GM10248 (cell line): ENCODE results near the gene MR1.

Experiments used
- CTCF ChIA-PET: fragments of 300-600 bp; sonication (Branson Sonifier 250); formaldehyde crosslinking; extraction: SDS; loops from one replicate; lab custom pipeline; 2021; ENCODE audit warnings: antibody characterized with exemption; lab: Yijun Ruan, JAX
- POLR2A ChIA-PET: fragments of 350-650 bp; sonication (Branson Sonifier 250); formaldehyde crosslinking; extraction: SDS; loops from one replicate; lab custom pipeline; 2020; ENCODE audit warnings: antibody characterized with exemption; lab: Yijun Ruan, JAX
- DNase-seq: peaks from one replicate; pipeline ENCODE4 v3.0.0; 2012; ENCODE audit errors: extremely low spot score
- CTCF ChIP-seq: IDR thresholded peaks from 2 replicates; pipeline ENCODE4 v1.5.1; 2012; ENCODE audit warnings: mild to moderate bottlenecking, low read depth; ENCODE audit errors: extremely low read depth, missing control alignments, control extremely low read depth

Gene MR1

DNA sequence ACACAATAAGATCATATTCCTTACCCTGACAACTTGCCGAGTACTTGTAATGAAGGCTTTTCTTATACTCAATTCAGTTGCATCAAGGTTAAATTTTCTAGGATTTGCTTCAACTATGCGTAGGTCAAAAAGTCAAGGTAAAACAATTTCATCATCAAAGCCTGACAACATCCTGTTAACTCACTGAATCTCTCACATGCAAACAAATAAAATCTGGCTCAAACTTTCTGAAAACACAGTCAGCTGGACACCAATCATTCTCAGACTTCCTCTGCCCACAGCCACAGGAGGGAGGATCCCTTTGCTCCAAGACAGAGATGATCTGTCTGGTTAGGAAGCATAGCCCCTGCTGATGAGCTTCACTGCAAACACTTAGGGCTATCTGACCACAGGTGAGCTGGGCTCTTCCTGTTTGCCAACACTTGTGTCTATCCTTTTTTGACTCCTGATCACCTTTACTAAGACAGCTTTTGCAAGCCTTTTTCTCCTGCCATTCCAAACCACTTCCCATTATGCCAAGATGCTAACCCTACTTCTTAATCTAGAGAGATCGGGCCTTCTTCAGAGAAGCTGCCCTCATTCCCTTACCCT is 31.1 kb upstream of the MR1 start:
- POLR2A ChIA-PET: interaction anchor here (0.7 kb wide), 1 partner anchor 88 kb away, joined by 3 read pairs; no protein-coding TSS in a partner anchor

GRCh38 chr1:181010789-181011188 is 23.0 kb upstream of the MR1 start:
- no peak for DNase-seq
- ChIA-PET POLR2A (interaction anchor here (0.6 to 1.1 kb wide), 2 partner anchors 11 to 78 kb away, joined by 3 to 7 read pairs; no protein-coding TSS in a partner anchor), CTCF (interaction anchor here (0.9 to 2.1 kb wide), 7 partner anchors 12 to 149 kb away, joined by 3 to 6 read pairs (median 3); no protein-coding TSS in a partner anchor)
- no peak for TF ChIP-seq CTCF

More for the DNA sequence above, 31.1 kb upstream of the MR1 start:
- TF ChIP-seq CTCF: no peak
- DNase-seq: no peak
- CTCF ChIA-PET: interaction anchor here (2.2 to 6.0 kb wide), 4 partner anchors 11 to 139 kb away, joined by 6 to 34 read pairs (median 13); no protein-coding TSS in a partner anchor

GRCh38 chr1:181011301-181012202 is 22.2 kb upstream of the MR1 start:
- CTCF ChIA-PET: interaction anchor here (0.9 to 2.1 kb wide), 8 partner anchors 12 to 136 kb away, joined by 3 to 6 read pairs (median 3); no protein-coding TSS in a partner anchor

GRCh38 chr1:181012203-181012745 is 21.5 kb upstream of the MR1 start:
- POLR2A ChIA-PET: no interaction called here
- CTCF ChIA-PET: interaction anchor here (1.1 to 2.3 kb wide), 4 partner anchors 10 to 135 kb away, joined by 3 to 6 read pairs (median 4); no protein-coding TSS in a partner anchor
- no peak for TF ChIP-seq CTCF
- no peak for DNase-seq

More at GRCh38 chr1:181011301-181012202, 22.2 kb upstream of the MR1 start:
- TF ChIP-seq CTCF: no peak
- POLR2A ChIA-PET: interaction anchor here (1.1 kb wide), 1 partner anchor 77 kb away, joined by 3 read pairs; no protein-coding TSS in a partner anchor
- no peak for DNase-seq

- ChIA-PET POLR2A (no interaction called here), CTCF (interaction anchor here (0.9 to 2.3 kb wide), 8 partner anchors 9 to 153 kb away, joined by 3 to 6 read pairs (median 4); no protein-coding TSS in a partner anchor)
- TF ChIP-seq CTCF: no peak
- DNase-seq: no peak
These were observed 20.6 kb upstream of the MR1 start for GRCh38 chr1:181013144-181013543.
